ENCODE data around the gene FREM1.

FREM1 gene

DNA sequence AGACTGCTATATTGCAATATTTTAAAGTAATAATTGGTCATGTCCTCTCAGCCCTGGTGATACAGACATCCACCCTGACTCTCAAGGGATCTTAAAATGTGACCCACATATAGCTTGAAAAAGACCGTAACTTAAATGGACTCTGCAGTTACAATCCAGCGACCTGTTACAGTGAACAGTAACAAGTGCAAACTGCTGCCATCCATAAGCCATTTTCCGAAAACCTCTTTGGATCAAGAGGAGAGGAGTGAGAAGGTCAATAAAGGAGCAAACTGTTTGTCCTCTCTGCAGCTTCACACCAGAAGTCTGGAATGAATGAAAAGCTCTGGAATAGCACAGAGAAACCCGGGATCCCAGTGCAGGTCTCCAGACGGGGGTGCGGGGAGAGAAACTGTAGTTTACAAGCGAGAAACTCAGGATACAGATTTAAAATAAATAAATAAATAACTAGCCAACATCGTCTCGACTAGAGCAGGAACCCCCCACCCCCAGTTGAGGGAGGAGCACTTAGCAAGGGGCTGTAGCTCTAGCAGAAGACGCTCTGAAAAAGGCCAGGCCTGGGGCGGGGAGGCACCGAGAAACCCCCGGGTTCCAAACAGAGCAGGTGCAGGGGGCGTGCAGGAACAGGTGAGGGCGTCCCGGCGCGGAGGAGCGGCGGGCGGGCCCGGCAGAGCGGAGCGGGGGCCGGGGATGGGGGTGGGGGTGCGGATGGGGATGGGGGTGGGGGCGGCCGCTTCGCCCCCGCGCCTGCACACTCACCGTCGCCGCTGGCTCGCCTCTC is 217.6 kb downstream of the FREM1 start:
- peak; percentile 59 for DNase-seq

DNA sequence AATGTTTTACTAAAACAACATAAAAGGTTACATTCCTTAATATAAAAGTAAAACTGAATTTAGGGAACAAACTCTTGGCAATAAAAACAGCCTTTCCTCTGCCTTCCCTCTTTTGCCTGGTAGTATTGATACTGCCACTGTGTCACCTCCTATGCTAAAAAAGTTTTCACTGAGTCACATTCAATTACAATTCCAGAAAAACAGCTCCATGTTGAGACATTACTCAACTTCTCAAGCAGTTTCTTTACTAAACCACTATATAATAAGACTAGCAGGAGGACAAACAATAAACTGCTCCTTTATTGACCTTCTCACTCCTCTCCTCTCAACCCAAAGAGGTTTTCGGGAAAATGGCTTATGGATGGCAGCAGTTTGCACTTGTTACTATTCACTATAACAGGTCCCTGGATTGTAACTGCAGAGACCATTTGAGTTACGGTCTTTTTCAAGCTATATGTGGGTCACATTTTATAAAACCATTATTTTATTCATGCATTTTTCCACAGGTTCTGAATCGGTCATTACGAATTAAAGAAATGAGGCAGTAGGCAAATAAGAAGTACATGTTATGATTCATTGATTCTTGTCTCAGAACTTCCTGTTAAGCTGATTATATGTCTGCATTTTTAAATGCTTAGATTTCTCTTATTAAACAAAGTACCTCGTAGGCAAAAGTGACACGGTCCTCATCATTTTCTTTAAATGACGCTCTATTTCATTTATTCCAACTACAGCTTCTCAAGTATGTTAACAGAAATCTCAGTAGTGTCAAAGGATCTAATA is 219.1 kb downstream of the FREM1 start:
- DNase-seq: no peak

DNA sequence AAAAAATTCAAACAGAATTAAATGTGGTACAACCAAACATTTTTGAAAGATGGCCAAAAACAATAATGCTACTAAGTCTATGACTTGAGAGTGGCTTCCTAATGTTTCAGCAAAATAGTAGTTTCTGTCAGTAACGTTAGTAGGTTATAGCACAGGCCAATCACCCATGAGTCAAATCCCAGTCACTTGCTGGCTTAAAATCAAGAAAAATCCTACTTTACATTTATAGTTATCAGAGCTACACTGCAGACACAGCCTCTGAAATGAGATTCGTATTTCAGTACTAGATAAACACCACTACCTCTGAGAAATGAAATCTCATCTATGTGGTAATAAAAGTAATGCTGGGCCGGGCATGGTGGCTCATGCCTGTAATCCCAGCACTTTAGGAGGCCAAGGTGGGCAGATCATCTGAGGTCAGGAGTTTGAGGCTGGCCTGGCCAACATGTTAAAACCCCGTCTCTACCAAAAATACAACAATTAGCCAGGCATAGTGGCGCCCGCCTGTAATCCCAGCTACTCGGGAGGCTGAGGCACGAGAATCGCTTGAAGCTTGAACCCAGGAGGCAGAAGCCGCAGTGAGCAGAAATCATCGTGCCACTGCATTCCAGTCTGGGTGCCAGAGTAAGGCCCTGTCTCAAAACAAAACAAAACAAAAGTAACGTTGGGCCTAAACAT is 223.0 kb downstream of the FREM1 start:
- no peak for DNase-seq

GRCh38 chr9:14686168-14686567 is 224.1 kb downstream of the FREM1 start:
- DNase-seq: no peak

All from right hindlimb (tissue), 1 donor.